Stimulated activated naive CD8-positive, alpha-beta T cell treated with anti-CD3 and anti-CD28 coated beads, Interleukin-15, Interleukin-2, amounts not matched to agents 100 ng/mL and 50 ng/mL, for 24 hours (primary cell): ENCODE results near the gene SIX5.
"Not testable (repeated sequence)": the region's sequence is repeated elsewhere in the genome, so short reads cannot be mapped to it uniquely, and the experiment has no call there.

Experiments
- H3K27ac Mint-ChIP-seq: one replicate; pipeline ENCODE4 v1.8.0; 2021; ENCODE audit warnings: mild to moderate bottlenecking, mixed read lengths
- H3K27me3 Mint-ChIP-seq: one replicate; pipeline ENCODE4 v1.8.0; 2021; ENCODE audit warnings: mixed read lengths
- H3K36me3 Mint-ChIP-seq: one replicate; pipeline ENCODE4 v1.8.0; 2021; ENCODE audit warnings: low read depth, mixed read lengths
- H3K4me1 Mint-ChIP-seq: one replicate; pipeline ENCODE4 v1.8.0; 2021; ENCODE audit warnings: low read depth, mixed read lengths
- H3K4me3 Mint-ChIP-seq: one replicate; pipeline ENCODE4 v1.8.0; 2021; ENCODE audit warnings: mild to moderate bottlenecking, mixed read lengths
- H3K9me3 Mint-ChIP-seq: one replicate; pipeline ENCODE4 v1.8.0; 2021; ENCODE audit warnings: mixed read lengths

SIX5 gene

GRCh38 chr19:45730368-45731288 lies 38.4 kb downstream of the SIX5 start, which contains the start of gene FBXO46:
TSS of gene FBXO46 (minus strand) at chr19:45730896. CDS start at chr19:45713495, 17,401 bp downstream.
- H3K36me3 Mint-ChIP-seq = no peaks in the 10 kb centered on the region
- no peaks in the 10 kb centered on the region for H3K27me3 Mint-ChIP-seq
- H3K4me1 Mint-ChIP-seq = peaks cover 20% of the 10 kb centered on the region
- H3K9me3 Mint-ChIP-seq = no peaks in the 10 kb centered on the region
- peak within 1 kb of the TSS; percentile 96 for H3K4me3 Mint-ChIP-seq
- peak within 1 kb of the TSS; percentile 92 for H3K27ac Mint-ChIP-seq

DNA sequence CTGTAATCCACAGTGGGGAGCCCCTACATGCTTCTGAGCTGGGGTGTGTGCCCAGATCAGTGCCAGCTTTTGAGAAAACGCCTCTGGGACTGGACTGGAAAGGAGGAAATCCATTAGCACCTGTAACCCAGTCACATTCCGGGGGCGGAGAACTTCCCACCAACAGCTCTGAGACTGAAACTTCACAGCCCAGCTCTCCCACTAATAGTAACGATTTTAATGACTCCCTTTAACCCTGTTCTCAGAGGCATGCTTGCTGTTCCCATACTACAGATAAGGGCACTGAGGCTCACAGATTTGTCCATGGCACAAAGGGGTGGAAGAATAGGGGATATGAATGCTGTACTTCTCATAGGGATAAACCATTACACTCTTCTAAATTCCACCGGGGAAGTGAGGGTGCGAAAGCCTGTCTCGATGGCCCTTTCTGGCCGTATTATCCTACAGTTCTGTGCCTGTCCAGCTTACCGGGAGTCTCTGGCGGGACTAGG lies 39.2 kb downstream of the SIX5 start:
- peak overlapping the region; percentile 96 for H3K4me3 Mint-ChIP-seq
- no peaks in the 10 kb centered on the region for H3K36me3 Mint-ChIP-seq
- no peaks in the 10 kb centered on the region for H3K9me3 Mint-ChIP-seq
- H3K27me3 Mint-ChIP-seq = no peaks in the 10 kb centered on the region
- H3K27ac Mint-ChIP-seq = peak overlapping the region; percentile 92
- peaks cover 20% of the 10 kb centered on the region for H3K4me1 Mint-ChIP-seq

DNA sequence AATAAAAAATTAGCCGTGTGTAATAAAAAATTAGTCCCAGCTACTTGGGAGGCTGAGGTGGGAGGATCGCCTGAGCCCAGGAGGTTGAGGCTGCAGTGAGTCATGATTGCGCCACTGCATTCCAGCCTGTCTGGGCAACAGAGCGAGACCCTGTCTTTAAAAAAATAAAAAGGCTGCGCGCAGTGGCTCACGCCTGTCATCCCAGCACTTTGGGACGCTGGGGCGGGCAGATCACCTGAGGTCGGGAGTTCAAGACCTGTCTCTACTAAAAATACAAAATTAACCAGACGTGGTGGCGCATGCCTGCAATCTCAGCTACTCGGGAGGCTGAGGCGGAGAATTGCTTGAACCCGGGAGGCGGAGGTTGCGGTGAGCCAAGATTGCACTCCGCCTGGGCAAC lies 40.4 kb downstream of the SIX5 start:
- Mint-ChIP-seq H3K4me3 (peak overlapping the region; percentile 5), H3K4me1 (peaks cover 20% of the 10 kb centered on the region)
- not testable (repeated sequence) for H3K36me3 Mint-ChIP-seq, H3K9me3 Mint-ChIP-seq, H3K27me3 Mint-ChIP-seq, H3K27ac Mint-ChIP-seq

DNA sequence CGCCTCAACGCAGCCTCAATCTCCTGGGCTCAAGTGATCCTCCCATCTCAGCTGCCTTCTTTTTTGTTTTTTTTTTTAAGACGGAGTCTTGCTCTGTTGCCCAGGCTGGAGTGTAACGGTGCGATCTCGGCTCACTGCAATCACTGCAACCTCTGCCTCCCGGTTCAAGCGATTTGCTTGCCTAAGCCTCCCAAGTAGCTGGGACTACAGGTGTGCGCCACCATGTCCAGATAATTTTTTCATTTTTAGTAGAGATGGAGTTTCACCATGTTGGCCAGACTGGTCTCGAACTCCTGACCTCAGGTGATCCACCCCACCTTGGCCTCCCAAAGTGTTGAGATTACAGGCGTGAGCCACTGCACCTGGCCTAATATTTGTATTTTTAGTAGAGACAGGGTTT lies 49.0 kb downstream of the SIX5 start:
- not testable (repeated sequence) for H3K27ac Mint-ChIP-seq, H3K4me3 Mint-ChIP-seq, H3K9me3 Mint-ChIP-seq, H3K27me3 Mint-ChIP-seq
- Mint-ChIP-seq H3K4me1 (peaks cover 36% of the 10 kb centered on the region), H3K36me3 (peaks cover 30% of the 10 kb centered on the region)

- H3K27me3 Mint-ChIP-seq = no peaks in the 10 kb centered on the region
- H3K27ac Mint-ChIP-seq = peak overlapping the region; percentile 98
- peaks cover 37% of the 10 kb centered on the region for H3K36me3 Mint-ChIP-seq
- no peaks in the 10 kb centered on the region for H3K9me3 Mint-ChIP-seq
- peak overlapping the region; percentile 90 for H3K4me3 Mint-ChIP-seq
- peaks cover 38% of the 10 kb centered on the region for H3K4me1 Mint-ChIP-seq
Observed at GRCh38 chr19:45717983-45718650, 50.9 kb downstream of the SIX5 start.

DNA sequence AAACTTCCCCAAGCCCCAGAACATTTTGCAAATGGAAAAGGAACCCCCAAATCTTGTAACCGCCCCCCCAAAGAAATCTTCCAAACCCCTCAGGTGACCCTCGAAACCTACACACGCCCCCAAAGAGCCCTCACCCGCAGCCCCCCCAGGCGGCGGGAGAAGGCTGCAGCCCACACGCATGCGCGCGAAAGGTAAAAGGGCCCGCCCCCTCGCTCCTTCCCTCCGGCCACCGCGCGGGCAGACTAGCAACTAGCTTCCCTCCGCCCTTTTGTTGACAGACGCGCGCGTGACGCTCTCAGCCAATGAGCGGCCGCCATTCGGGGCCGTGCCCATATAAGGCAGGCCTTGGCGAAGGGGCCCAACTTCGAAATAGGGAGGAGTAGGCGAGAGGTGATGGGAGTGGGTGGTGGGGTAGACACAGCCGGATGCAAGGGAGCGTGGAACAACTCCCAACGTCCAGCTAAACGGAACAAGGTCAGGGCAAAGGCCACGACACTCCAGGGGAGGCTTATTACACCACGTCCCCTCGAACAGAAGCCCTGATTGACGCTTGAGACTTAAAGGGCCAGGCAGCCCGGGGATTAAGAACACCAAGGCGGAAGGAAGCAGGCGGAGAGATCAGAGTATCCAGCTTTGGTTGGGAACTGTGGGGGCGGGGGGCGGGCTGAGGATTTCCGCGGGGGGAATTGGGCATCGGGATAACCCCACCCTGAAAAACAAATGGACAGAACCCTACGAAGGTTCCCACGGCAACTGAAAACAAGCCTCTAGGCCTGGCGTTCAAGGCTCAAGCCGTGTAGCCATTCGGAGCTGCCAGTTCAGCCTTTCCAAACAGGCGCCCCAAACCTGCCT lies 51.7 kb downstream of the SIX5 start:
- Mint-ChIP-seq H3K27me3 (no peaks in the 10 kb centered on the region), H3K27ac (peak overlapping the region; percentile 98), H3K9me3 (no peaks in the 10 kb centered on the region), H3K36me3 (peaks cover 38% of the 10 kb centered on the region), H3K4me3 (peak overlapping the region; percentile 90), H3K4me1 (peaks cover 37% of the 10 kb centered on the region)

GRCh38 chr19:45716359-45717130 lies 52.5 kb downstream of the SIX5 start:
- peaks cover 37% of the 10 kb centered on the region for H3K4me1 Mint-ChIP-seq
- peak overlapping the region; percentile 98 for H3K27ac Mint-ChIP-seq
- no peaks in the 10 kb centered on the region for H3K27me3 Mint-ChIP-seq
- H3K36me3 Mint-ChIP-seq = peaks cover 33% of the 10 kb centered on the region
- H3K4me3 Mint-ChIP-seq = peak overlapping the region; percentile 90
- H3K9me3 Mint-ChIP-seq = no peaks in the 10 kb centered on the region

DNA sequence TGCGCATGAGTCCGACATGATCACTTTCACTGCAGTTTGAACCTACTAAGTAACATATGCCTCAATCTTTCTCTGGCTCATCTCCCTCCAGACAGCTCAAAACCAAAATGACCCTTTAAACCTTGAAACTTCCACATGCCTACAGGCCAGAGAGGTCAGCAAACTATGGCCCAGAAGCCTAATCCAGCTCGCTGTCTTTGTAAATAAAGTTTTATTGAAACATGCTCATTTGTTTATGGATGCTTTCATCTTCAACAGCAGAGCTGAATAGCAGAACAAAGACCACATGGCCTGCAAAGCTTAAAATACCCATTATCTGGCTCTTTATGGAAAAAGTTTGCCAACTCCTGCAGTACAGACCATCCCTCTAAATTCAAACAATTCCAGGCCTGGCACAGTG lies 53.9 kb downstream of the SIX5 start:
- Mint-ChIP-seq H3K36me3 (peaks cover 32% of the 10 kb centered on the region), H3K27ac (peak overlapping the region; percentile 55), H3K4me3 (no peak overlapping the region), H3K4me1 (peaks cover 42% of the 10 kb centered on the region), H3K9me3 (no peaks in the 10 kb centered on the region), H3K27me3 (no peaks in the 10 kb centered on the region)
